Measurements from ENCODE around the gene UBR2. TPM values are rescaled to one million over a fixed set of nuclear protein-coding genes. Genes with fewer than 3 reads are reported as not detected.

The UBR2 gene
- total and polyA plus RNA-seq, 2 of the 13 experiments (the other 11 are each of a cell fraction or from before 2014, with no cell fraction given), result 17.6 to 29.3 TPM

GRCh38 chr6:42552380-42552779 is 11.4 kb upstream of the UBR2 start:
- in situ Hi-C loops (cut with HindIII; ENCODE audit: extremely low pct_ligation_motif_present, low pct_unique_long_range_greater_than_20kb), result no loop called here
- 39% methylated on average over 5 of the region's 5 CpGs for WGBS (ENCODE audit: low lambda C conversion rate)

More at GRCh38 chr6:42552380-42552779, 11.4 kb upstream of the UBR2 start:
- Histone ChIP-seq H3K27ac (ENCODE audit: extremely low read length, insufficient read depth, low read length) (no peak overlapping the region), H3K79me2 (ENCODE audit: insufficient read depth, low read length) (no peaks in the 10 kb centered on the region), H3K9me3 (ENCODE audit: low read length) (no peaks in the 10 kb centered on the region), H3K36me3 (replicated peaks in 1 of 2; ENCODE audit: control insufficient read depth in 1 of 2, insufficient read depth in 2 of 2, low read length in 2 of 2) (no peaks in the 10 kb centered on the region), H3K4me3 (replicated peaks in 1 of 3; ENCODE audit: insufficient read depth in 1 of 3, low read depth in 2 of 3, low read length in 3 of 3) (no peak overlapping the region), H3K9ac (ENCODE audit: insufficient read depth, low read depth, low read length) (no peak overlapping the region), H3K27me3 (ENCODE audit: control insufficient read depth in 1 of 2, insufficient read depth in 2 of 2, low read length in 2 of 2) (no peaks in the 10 kb centered on the region), H3K4me1 (ENCODE audit: insufficient read depth, low read length) (peaks cover 14% of the 10 kb centered on the region), H3K4me2 (ENCODE audit: low read depth, low read length) (no peak overlapping the region), H4K20me1 (ENCODE audit: insufficient read depth, low read length) (no peaks in the 10 kb centered on the region), H2AFZ (ENCODE audit: low read length) (no peak overlapping the region)
- ChIA-PET POLR2A (no interaction called here), CTCF (ENCODE audit: low intra/inter-chr PET ratio, low total read pairs) (no interaction called here)
- no TSS peak for BruUV-seq (replicated peaks)
- ATAC-seq (no peak), DNase-seq (ENCODE audit: low spot score) (no peak), FAIRE-seq (no peak)
- intact Hi-C loops (cut with micrococcal nuclease; ENCODE audit: unreplicated experiment), result no loop called here
- TF ChIP-seq ZNF121 (CRISPR knock-in tag; IDR thresholded peaks at IDR 0.05) (peak; percentile 69), ZNF281 (CRISPR knock-in tag; IDR thresholded peaks at IDR 0.05; ENCODE audit: borderline replicate concordance) (no peak), WIZ (CRISPR knock-in tag; IDR thresholded peaks at IDR 0.05) (no peak)
